ENCODE measurements around the gene VWCE. TPM values are rescaled to one million over a fixed set of nuclear protein-coding genes. Genes with fewer than 3 reads are reported as not detected.

Gene VWCE
- polyA plus RNA-seq, 1 donor = 4.9 TPM

Other genes with a start within 250 kb of the VWCE start
- gene CD5, start 192.8 kb downstream of the VWCE start, polyA plus RNA-seq (ENCODE audit: insufficient read length) = 0.13 TPM
- gene VPS37C, start 133.9 kb downstream of the VWCE start, polyA plus RNA-seq (ENCODE audit: insufficient read length) = 22.0 TPM
- not detected for gene PGA3, start 91.8 kb downstream of the VWCE start, polyA plus RNA-seq (ENCODE audit: insufficient read length)
- gene PGA4, start 73.0 kb downstream of the VWCE start, polyA plus RNA-seq (ENCODE audit: insufficient read length) = 0.44 TPM
- 1.1 TPM for gene PGA5, start 54.1 kb downstream of the VWCE start, polyA plus RNA-seq (ENCODE audit: insufficient read length)
- gene DDB1, start 37.8 kb upstream of the VWCE start, polyA plus RNA-seq (ENCODE audit: insufficient read length) = 190 TPM
- gene TKFC, start 37.9 kb upstream of the VWCE start, polyA plus RNA-seq (ENCODE audit: insufficient read length) = 20.7 TPM
- 16.9 TPM for gene CYB561A3, start 66.6 kb upstream of the VWCE start, polyA plus RNA-seq (ENCODE audit: insufficient read length)
- gene TMEM138, start 67.1 kb upstream of the VWCE start, polyA plus RNA-seq (ENCODE audit: insufficient read length) = 17.8 TPM
- 11.2 TPM for gene TMEM216, start 97.3 kb upstream of the VWCE start, polyA plus RNA-seq (ENCODE audit: insufficient read length)
- 78.3 TPM for gene CPSF7, start 134.7 kb upstream of the VWCE start, polyA plus RNA-seq (ENCODE audit: insufficient read length)
- gene SDHAF2, start 134.8 kb upstream of the VWCE start, polyA plus RNA-seq (ENCODE audit: insufficient read length) = 29.9 TPM
- gene LRRC10B, start 213.4 kb upstream of the VWCE start, polyA plus RNA-seq (ENCODE audit: insufficient read length) = not detected